HS-5 (cell line): ENCODE data around the gene HEPHL1.
"Not testable (repeated sequence)": the region's sequence is repeated elsewhere in the genome, so short reads cannot be mapped to it uniquely, and the experiment has no call there.

Experiments
- DNase-seq: peaks from one replicate; pipeline ENCODE4 v3.0.0-alpha.2; 2012; ENCODE audit warnings: low read depth

HEPHL1 gene

GRCh38 chr11:94020777-94021481 lies at the start of gene HEPHL1:
TSS of gene HEPHL1 (plus strand) at chr11:94021354. CDS start at chr11:94021369, 15 bp downstream.
- peak; percentile 28 for DNase-seq

- no peak for DNase-seq
Measured at GRCh38 chr11:93972790-93973189, 48.4 kb upstream of the HEPHL1 start.

- DNase-seq = not testable (repeated sequence)
Measured at GRCh38 chr11:93973322-93974051, 47.7 kb upstream of the HEPHL1 start.

GRCh38 chr11:93974759-93975158 lies 46.4 kb upstream of the HEPHL1 start:
- no peak for DNase-seq

- not testable (repeated sequence) for DNase-seq
Measured at GRCh38 chr11:93976577-93977254, 44.4 kb upstream of the HEPHL1 start.

- no peak for DNase-seq
Measured at GRCh38 chr11:93983542-93984195, 37.5 kb upstream of the HEPHL1 start.

- peak; percentile 65 for DNase-seq
Measured at GRCh38 chr11:93984196-93984567, 37.0 kb upstream of the HEPHL1 start.

GRCh38 chr11:93984936-93985335 lies 36.2 kb upstream of the HEPHL1 start:
- DNase-seq = no peak

- DNase-seq = no peak
Measured at GRCh38 chr11:93986716-93987115, 34.4 kb upstream of the HEPHL1 start.

- DNase-seq = no peak
Measured at GRCh38 chr11:93988455-93988854, 32.7 kb upstream of the HEPHL1 start.

- no peak for DNase-seq
Measured at GRCh38 chr11:93988912-93989311, 32.2 kb upstream of the HEPHL1 start.

- DNase-seq = no peak
Measured at GRCh38 chr11:93993747-93994146, 27.4 kb upstream of the HEPHL1 start.

GRCh38 chr11:93997741-93998140 lies 23.4 kb upstream of the HEPHL1 start:
- no peak for DNase-seq

- peak; percentile 47 for DNase-seq
Measured at GRCh38 chr11:94000659-94001058, 20.5 kb upstream of the HEPHL1 start.

- DNase-seq = peak; percentile 64
Measured at GRCh38 chr11:94002226-94002625, 18.9 kb upstream of the HEPHL1 start.

GRCh38 chr11:94007426-94007825 lies 13.7 kb upstream of the HEPHL1 start:
- DNase-seq = no peak

- DNase-seq = no peak
Measured at GRCh38 chr11:94007906-94008305, 13.2 kb upstream of the HEPHL1 start.

GRCh38 chr11:94010136-94010535 lies 11.0 kb upstream of the HEPHL1 start:
- DNase-seq = no peak

GRCh38 chr11:94011478-94011877 lies 9.7 kb upstream of the HEPHL1 start:
- no peak for DNase-seq

- DNase-seq = peak; percentile 79
Measured at GRCh38 chr11:94017446-94017845, 3.7 kb upstream of the HEPHL1 start.

GRCh38 chr11:94018721-94019120 lies 2.4 kb upstream of the HEPHL1 start:
- DNase-seq = no peak

GRCh38 chr11:94023856-94024255 lies 2.7 kb downstream of the HEPHL1 start:
- no peak for DNase-seq
